SH-SY5Y (cell line): ENCODE results near the gene HOXD8.

Source experiments
- GATA2 ChIP-seq: IDR thresholded peaks from 2 replicates; pipeline ENCODE4 v1.6.1; 2011; ENCODE audit warnings: mild to moderate bottlenecking, low read depth, low read length
- GATA3 ChIP-seq: IDR thresholded peaks from 2 replicates; pipeline ENCODE4 v1.6.1; 2011; ENCODE audit warnings: low read depth, mild to moderate bottlenecking, low read length, moderate library complexity

- TF ChIP-seq GATA2 (no peak), GATA3 (no peak)
Observed at GRCh38 chr2:176111309-176111663, 18.2 kb upstream of the HOXD8 start.
